ENCODE results near the gene TNFRSF6B.

TNFRSF6B gene

DNA sequence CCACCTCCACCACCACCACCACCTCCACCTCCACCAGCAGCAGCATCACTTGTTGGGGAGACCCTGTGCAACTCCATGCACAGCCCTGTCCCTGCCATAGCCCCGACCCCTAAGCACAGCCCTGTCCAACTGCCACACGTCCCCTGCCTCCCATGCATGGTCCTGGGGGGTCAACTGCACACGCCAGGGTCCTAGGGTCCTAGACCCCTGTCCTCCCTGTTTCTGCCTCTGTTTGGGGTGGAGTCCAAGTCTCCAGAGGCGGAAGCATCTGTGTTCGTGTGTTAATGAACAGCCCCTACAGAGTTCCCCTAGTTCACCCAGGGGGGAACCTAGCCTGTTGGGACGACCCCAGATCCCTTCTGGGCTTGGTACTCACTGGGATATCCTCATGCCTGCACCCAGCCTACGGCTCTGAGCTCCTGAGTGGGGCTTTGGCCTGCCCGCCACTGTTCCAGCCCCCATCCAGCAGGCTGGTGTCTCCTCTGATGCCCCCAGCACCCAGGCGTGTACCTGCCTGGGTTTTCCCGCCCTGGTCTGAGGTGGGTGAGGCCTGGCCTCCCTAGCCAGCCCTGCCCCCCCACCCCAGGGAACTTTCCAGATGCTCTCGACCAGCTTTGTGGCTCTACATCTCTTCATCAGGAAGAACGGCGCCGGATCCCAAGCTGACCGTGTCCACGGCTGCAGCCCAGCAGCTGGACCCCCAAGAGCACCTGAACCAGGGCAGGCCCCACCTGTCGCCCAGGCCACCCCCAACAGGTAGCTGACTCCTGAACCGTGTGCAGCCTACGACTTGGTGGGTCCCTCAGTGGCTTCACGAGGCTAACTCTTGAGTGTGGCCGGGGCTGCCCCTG lies 2.5 kb upstream of the TNFRSF6B start:
- DNase-seq: peak in 1 of 2 experiments; percentile 57
- TF ChIP-seq POLR2A (IDR thresholded peaks at IDR 0.05; ENCODE audit: low read length) (no peak), GATA1 (IDR thresholded peaks at IDR 0.05; ENCODE audit: low read depth, low read length) (no peak)

DNA sequence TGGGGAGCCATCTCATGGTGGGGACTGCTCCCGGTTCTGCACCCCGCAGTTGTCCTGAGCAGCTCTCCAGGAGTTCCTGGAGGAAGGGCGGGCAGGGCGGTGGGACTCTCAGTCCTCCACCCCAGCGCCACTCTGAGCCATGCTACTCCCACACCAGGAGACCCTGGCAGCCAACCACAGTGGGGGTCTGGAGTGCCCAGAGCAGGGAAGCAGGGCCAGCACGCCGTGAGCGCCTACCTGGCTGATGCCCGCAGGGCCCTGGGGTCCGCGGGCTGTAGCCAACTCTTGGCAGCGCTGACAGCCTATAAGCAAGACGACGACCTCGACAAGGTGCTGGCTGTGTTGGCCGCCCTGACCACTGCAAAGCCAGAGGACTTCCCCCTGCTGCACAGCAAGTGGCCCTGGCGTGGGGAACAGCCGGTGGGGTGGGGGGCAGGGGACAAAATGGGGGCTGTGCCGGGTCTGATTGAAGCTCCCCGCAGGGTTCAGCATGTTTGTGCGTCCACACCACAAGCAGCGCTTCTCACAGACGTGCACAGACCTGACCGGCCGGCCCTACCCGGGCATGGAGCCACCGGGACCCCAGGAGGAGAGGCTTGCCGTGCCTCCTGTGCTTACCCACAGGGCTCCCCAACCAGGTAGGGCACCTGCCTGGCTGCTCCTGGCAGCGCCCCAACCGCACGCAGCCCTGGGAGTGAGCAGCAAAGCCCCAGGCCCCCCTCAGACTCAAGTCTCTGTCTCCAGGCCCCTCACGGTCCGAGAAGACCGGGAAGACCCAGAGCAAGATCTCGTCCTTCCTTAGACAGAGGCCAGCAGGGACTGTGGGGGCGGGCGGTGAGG lies 1.6 kb upstream of the TNFRSF6B start:
- no peak for DNase-seq
- TF ChIP-seq GATA1 (IDR thresholded peaks at IDR 0.05; ENCODE audit: low read depth, low read length): no peak
- TF ChIP-seq POLR2A (IDR thresholded peaks at IDR 0.05; ENCODE audit: low read length): no peak

DNA sequence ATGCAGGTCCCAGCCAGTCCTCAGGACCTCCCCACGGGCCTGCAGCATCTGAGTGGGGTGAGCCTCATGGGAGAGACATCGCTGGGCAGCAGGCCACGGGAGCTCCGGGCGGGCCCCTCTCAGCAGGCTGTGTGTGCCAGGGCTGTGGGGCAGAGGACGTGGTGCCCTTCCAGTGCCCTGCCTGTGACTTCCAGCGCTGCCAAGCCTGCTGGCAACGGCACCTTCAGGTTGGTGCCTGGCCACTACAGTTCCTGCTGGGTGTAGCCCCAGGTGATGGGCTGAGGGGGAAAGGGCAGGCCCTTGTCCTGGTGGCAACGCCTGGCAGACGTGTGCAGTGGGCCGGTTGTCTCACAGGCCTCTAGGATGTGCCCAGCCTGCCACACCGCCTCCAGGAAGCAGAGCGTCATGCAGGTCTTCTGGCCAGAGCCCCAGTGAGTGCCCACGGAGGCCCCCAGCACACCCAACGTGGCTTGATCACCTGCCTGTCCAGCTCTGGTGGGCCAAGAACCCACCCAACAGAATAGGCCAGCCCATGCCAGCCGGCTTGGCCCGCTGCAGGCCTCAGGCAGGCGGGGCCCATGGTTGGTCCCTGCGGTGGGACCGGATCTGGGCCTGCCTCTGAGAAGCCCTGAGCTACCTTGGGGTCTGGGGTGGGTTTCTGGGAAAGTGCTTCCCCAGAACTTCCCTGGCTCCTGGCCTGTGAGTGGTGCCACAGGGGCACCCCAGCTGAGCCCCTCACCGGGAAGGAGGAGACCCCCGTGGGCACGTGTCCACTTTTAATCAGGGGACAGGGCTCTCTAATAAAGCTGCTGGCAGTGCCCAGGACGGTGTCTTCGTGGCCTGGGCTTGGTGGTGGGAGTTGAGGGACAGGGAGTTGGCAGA lies 787 bp upstream of the TNFRSF6B start:
- no peak for DNase-seq
- TF ChIP-seq GATA1 (IDR thresholded peaks at IDR 0.05; ENCODE audit: low read depth, low read length): no peak
- TF ChIP-seq POLR2A (IDR thresholded peaks at IDR 0.05; ENCODE audit: low read length): no peak

DNA sequence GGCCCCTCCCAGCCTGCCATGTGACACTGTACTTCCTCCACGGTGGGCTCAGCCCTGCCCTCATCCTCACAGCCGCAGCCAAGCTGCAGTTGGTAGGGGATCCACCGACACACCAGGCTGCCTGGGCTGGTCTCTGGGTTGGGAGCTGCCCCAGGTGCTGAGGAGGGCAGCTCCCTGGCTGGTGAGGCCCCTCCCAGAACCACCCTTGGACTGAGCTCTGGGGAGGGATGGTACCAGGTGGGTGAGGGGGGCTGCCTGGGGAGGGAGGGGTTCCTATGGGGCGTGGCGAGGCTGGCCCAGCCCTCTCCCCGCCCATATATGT lies 185 bp upstream of the TNFRSF6B start:
- DNase-seq: no peak
- TF ChIP-seq POLR2A (IDR thresholded peaks at IDR 0.05; ENCODE audit: low read length) (no peak), GATA1 (IDR thresholded peaks at IDR 0.05; ENCODE audit: low read depth, low read length) (no peak)

DNA sequence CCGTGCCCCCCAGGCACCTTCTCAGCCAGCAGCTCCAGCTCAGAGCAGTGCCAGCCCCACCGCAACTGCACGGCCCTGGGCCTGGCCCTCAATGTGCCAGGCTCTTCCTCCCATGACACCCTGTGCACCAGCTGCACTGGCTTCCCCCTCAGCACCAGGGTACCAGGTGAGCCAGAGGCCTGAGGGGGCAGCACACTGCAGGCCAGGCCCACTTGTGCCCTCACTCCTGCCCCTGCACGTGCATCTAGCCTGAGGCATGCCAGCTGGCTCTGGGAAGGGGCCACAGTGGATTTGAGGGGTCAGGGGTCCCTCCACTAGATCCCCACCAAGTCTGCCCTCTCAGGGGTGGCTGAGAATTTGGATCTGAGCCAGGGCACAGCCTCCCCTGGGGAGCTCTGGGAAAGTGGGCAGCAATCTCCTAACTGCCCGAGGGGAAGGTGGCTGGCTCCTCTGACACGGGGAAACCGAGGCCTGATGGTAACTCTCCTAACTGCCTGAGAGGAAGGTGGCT lies 960 bp downstream of the TNFRSF6B start:
- TF ChIP-seq GATA1 (IDR thresholded peaks at IDR 0.05; ENCODE audit: low read depth, low read length): no peak
- TF ChIP-seq POLR2A (IDR thresholded peaks at IDR 0.05; ENCODE audit: low read length): peak; percentile 36
- no peak for DNase-seq

DNA sequence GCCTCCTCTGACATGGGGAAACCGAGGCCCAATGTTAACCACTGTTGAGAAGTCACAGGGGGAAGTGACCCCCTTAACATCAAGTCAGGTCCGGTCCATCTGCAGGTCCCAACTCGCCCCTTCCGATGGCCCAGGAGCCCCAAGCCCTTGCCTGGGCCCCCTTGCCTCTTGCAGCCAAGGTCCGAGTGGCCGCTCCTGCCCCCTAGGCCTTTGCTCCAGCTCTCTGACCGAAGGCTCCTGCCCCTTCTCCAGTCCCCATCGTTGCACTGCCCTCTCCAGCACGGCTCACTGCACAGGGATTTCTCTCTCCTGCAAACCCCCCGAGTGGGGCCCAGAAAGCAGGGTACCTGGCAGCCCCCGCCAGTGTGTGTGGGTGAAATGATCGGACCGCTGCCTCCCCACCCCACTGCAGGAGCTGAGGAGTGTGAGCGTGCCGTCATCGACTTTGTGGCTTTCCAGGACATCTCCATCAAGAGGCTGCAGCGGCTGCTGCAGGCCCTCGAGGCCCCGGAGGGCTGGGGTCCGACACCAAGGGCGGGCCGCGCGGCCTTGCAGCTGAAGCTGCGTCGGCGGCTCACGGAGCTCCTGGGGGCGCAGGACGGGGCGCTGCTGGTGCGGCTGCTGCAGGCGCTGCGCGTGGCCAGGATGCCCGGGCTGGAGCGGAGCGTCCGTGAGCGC lies 1.6 kb downstream of the TNFRSF6B start:
- TF ChIP-seq GATA1 (IDR thresholded peaks at IDR 0.05; ENCODE audit: low read depth, low read length) (no peak), POLR2A (IDR thresholded peaks at IDR 0.05; ENCODE audit: low read length) (no peak)
- DNase-seq: no peak

DNA sequence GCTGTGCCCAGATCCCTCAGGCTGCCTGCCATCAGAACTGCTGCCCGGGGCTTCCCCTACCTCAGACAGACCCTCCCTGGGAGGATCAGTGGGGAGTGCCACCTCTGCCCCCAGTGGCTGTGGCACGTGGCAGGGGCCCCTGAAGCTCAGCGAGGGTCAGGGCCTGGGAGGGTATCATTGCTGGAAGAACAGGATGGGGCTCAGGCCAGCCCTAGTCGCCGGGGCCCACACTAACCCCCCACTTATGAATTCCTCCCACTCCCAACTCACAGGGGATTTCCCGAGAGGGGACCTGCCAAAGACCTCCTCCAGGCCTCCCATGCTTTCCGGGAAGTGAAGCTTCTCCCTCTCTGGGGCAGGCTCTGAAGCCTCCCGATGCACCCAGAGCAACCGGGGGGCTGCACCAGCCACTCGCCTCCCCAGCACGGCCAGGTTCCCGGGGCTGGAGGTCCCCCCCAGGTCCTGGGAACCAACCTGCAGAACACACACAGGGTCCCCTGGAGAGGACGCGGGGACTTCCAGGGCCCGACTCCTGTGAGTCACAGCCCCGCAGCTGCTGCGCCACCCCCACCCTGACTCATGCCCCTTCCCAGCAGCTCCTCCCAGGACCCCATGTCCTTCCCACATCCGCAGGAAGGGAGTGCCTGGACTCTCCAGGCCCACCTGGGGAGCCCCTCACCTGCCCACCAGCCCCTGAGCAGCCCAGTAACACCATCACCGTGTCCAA lies 2.5 kb downstream of the TNFRSF6B start:
- no peak for DNase-seq
- TF ChIP-seq POLR2A (IDR thresholded peaks at IDR 0.05; ENCODE audit: low read length) (no peak), GATA1 (IDR thresholded peaks at IDR 0.05; ENCODE audit: low read depth, low read length) (no peak)

DNA sequence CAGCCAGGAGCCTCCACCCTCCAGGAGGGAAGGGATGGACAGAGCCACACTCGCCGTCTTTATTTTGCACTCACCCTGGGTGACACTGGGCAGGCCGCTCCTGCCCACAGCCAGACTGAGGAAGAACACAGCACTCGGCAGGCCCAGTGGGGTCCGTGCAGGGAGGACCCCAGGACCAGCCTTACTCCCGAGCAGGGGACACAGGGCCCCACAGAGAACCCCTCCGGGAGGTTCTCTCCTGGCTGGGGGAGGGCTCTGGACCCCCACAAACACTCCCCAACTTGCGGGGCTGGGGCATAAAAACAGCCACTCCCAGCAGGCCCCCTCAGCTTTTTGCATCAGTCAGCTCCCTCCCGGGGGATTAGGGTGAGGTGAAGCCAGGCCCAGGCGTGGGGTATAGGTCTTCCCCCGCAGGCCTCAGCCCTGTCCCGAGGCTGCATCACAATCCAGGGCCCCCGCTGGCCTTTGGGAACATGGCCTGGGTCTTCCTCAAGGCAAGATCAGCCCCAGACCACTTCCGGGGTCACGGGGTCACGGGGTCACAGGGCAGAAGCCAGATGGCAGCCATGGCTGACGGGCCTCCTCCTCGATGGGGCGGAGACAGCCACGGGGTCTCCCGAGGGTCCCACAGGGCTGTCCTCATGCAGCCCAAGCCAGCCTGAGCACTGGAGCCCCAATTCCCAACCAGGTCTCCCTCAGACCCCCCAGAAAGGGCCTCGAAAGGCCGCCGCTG lies 3.2 kb downstream of the TNFRSF6B start:
- no peak for DNase-seq
- TF ChIP-seq GATA1 (IDR thresholded peaks at IDR 0.05; ENCODE audit: low read depth, low read length): no peak
- TF ChIP-seq POLR2A (IDR thresholded peaks at IDR 0.05; ENCODE audit: low read length): no peak

DNA sequence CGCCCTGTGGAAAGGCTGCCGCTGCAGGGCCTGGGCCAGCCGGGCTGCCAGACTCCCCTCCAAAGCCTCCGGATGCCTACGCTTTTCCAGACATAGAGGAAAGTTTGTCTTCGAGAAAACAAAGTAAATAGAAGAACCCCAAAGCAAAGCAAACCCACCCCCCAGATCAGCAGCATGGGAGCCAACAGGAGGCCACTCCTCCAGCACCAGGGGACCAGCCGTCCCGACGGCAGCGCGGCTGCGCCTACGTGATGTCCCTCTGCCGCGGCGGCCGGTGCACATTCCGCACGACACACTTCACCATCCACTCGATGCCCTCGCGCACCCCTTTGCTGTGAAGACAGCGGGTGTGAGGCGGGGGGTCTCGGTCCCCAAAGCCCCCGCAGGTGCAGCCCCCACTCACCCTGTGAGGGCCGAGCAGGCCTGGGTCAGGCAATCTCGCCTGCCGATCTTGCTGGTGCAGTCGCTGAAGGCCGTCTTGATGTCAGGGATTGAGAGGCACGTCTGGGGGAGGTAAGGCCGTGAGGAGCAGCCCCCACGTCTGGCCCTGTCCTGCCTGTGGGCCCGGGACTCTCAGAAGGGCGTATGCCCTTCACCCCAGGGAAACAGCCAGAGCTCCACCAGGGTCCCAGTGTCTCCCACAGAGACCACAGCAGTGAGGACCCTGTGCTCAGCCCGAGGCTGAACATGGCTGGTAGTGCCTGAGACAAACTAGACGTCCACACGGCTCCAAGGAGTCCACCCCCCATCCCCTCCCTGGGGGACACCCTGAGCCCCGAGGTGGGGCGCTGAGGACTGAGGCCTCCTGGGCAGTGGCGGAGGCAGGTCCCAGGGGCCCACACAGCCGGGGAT lies 4.0 kb downstream of the TNFRSF6B start:
- no peak for DNase-seq
- TF ChIP-seq GATA1 (IDR thresholded peaks at IDR 0.05; ENCODE audit: low read depth, low read length) (no peak), POLR2A (IDR thresholded peaks at IDR 0.05; ENCODE audit: low read length) (peak; percentile 18)

DNA sequence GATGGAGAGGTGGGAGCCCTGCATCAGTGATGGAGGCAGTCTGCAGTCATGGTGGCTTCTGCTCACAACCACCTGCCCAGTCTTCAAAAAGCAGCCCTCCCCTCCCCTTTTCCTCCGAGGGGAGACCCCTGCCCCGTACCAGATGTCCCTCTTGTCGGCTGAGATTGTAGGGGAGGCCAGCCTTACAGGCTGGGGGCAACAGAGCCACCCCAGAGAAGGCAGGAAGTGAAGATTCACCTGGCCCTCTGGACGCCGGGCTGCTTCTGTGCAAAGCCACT lies 4.5 kb downstream of the TNFRSF6B start:
- TF ChIP-seq GATA1 (IDR thresholded peaks at IDR 0.05; ENCODE audit: low read depth, low read length) (no peak), POLR2A (IDR thresholded peaks at IDR 0.05; ENCODE audit: low read length) (no peak)
- DNase-seq: no peak

DNA sequence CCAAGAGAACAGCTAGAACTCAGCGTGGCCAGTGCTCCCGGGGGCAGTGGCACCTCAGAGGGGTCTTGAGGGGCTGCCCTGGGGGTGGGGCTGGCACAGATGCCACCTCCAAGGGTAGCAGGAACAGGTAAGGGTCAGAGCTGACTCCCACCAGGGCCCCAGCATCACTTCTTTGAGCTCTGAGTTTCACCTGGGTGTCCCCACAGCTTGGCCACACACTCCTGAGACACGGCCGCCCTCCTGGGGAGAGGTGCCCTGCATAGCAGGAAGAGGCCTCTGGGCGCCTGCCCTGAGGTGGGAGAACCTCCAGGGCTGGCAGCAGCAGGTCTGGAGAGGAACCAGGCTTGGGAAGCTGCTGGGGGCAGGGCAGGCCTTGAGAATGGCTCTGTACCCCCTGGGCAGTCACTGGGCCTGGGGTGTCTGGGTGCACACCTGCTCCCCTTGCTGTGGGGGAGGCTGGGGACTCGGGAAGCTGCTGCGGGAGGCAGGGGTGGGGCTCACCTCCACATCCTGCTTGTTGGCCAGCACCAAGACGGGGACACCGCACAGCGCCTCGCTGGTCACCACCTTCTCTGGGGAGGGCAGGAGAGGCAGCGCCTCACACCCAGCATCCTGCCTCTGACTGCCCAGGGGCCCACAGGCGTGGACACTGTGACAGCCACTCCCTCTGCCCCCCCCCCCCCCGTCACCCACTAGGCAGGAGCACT lies 5.0 kb downstream of the TNFRSF6B start:
- TF ChIP-seq POLR2A (IDR thresholded peaks at IDR 0.05; ENCODE audit: low read length) (no peak), GATA1 (IDR thresholded peaks at IDR 0.05; ENCODE audit: low read depth, low read length) (no peak)
- DNase-seq: no peak

Measured in erythroblast (primary cell).